HT1080 (cell line): ENCODE results near the gene PNN. TPM values are rescaled to one million over a fixed set of nuclear protein-coding genes. Genes with fewer than 3 reads are reported as not detected.
"Not testable (repeated sequence)": the region's sequence is repeated elsewhere in the genome, so short reads cannot be mapped to it uniquely, and the experiment has no call there.

Experiments used
- DNase-seq: peaks from one replicate; pipeline ENCODE4 v3.0.0-alpha.2; 2015; ENCODE audit warnings: low read depth
- polyA plus RNA-seq, 2 experiments: library from polyadenylated mRNA; depleted of rRNA; stranded (reverse); fragments of >200 nt; gene quantifications; 2 replicates each; pipeline ENCODE4 v1.2.3, GENCODE V29; 2015
- total RNA-seq: library from RNA; depleted of rRNA; stranded (reverse); fragments of >200 nt; shearing (Covaris generic); gene quantifications from 2 replicates; pipeline ENCODE4 v1.2.3, GENCODE V29; 2014; rRNA removed

PNN gene
- total RNA-seq, result 31.2 and 33.0 TPM in 2 replicates
- 18.5 and 18.9 TPM in 2 replicates for polyA plus RNA-seq (2015; cell fraction: cytosol; rRNA removed)
- 57.4 and 75.3 TPM in 2 replicates for polyA plus RNA-seq (2015; cell fraction: nucleus; rRNA removed)

DNA sequence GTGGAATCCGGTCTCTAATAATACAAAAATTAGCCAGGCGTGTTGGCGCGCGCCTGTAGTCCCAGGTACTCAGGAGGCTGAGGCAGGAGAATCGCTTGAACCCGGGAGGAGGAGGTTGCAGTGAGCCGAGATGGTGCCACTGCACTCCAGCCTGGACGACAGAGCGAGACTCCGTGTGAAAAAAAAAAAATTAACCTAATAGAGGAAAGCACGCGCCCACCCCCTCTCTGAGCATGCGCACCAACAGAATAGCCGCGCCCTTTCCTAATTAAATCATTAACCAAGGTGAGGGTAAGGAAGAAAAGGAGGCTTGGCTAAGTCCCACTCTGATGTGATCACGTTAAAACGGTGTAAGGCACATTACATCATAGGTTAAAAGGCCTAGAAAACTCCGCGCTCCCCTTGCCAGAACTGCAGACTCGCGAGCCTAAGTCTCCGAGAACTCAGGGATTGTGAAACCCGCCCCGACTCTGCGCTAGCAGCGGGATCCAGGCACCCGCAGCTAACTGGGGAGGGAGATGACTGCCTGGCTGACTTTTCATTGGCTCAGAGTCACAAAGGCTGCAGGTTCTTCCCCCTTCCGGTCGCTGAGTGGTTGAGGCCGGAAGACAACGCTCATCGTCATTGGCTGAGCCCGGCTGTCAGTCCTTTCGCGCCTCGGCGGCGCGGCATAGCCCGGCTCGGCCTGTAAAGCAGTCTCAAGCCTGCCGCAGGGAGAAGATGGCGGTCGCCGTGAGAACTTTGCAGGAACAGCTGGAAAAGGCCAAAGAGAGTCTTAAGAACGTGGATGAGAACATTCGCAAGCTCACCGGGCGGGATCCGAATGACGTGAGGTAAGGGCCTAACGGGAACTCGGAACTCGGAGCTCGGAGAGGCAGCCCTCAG, at the start of gene PNN:
Gene PNN, plus strand, starts transcription at position 695 of the 885 bp plus-strand sequence. Its CDS starts 26 bp downstream, at position 721.
- DNase-seq, result peak; percentile 99

DNA sequence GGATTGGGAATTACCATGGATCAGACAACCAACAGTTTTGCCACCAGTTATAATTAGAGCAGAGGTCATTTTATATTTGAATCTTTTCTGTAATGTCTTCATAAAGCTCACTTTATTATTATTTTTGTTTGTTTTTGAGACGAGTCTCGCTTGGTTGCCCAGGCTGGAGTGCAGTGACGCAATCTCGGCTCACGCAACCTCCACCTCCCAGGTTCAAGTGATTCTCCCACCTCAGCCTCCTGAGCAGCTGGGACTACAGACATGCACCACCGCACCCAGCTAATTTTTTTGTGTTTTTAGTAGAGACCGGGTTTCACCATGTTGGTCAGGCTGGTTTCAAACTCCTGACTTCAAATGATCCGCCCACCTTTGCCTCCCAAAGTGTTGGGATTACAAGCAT, 37.2 kb upstream of the PNN start:
- DNase-seq, result not testable (repeated sequence)

DNA sequence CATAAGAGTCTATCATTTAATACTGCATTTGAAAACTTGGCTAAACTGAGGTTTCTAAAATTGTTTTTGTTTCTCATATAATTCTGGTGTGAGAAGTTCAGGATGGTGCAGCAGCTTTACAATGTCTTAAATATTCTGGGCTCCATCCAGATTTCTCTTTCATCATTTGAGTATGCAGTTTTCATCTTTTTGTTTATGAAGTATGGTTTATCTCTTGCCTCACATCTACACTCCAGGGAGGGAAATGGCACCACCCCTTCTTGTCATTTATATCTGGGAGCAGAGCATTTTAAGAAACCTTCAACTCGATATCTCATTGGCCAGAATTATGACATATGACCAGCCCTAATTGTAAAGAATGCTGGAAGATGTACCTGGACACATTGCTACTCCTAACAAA, 36.6 kb upstream of the PNN start:
- no peak for DNase-seq

DNA sequence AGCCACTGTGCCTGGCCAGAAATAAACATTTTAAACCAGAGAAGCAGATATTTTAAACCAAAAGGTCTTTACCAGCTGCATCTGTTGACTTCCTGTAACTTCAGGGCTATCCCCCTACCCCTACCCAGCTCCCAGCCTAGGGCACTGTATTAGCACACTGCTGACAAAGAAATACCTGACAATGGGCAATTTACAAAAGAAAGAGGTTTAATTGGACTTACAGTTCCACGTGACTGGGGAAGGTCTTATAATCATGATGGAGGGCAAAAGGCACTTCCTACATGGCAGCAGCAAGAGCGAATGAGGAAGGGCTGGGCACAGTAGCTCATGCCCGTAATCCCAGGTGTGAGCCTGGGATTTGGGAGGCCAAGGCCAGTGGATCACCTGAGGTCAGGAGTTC, 34.9 kb upstream of the PNN start:
- DNase-seq, result no peak

DNA sequence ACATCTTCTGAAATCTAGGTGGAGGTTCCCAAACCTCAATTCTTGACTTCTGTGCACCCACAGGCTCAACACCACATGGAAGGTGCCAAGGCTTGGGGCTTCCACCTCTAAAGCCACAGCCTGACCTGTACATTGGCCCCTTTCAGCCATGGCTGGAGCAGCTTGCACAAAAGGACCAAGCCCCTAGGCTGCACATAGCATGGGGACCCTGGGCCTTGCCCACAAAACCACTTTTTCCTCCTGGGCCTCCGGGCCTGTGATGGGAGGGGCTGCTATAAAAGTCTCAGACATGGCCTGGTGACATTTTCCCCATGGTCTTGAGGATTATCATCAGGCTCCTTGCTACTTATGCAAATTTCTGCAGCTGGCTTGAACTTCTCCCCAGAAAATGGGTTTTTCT, 33.4 kb upstream of the PNN start:
- DNase-seq, result not testable (repeated sequence)

DNA sequence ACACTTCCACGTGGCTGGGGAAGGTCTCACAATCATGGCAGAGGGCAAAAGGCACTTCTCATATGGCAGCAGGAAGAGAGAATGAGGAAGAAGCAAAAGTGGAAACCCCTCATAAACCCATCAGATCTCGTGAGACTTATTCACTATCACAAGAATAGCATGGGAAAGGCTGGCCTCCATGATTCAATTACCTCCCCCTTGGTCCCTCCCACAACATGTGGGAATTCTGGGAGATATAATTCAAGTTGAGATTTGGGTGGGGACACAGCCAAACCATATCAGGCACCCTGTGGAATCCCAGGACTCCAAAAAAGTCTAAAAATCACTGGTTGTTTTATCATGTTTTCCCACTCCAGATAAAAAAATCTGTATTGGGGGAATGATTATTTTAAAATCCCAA, 31.8 kb upstream of the PNN start:
- not testable (repeated sequence) for DNase-seq

DNA sequence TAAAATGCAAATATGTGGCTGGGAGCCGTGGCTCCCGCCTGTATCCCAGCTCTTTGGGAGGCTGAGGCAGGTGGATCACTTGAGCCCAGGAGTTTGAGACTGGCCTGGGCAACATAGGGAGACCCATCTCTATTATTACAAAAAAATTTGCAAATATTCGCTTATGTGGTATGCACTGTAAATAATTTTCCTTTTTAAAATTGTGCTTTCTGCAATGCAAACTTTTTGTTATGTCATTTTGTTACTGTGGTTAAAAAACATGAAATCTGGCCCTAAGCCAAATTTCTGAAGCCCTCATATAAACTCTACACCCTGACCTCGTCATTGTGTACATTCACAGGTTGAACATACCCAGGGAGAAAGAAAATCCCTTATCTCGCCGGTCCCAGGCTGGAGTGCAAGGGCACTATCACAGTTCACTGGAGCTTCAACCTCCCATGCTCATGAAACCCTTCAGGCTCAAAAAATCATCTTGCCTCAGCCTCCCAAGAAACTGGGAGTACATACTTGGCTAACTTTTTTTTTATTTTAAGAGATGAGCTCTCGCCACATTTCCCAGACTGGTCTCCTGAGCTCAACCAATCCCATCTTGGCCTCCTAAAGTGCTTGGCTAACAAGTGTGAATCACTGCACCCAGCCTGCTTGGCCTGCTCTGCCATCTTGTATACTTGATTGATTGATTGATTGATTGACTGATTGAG, 29.6 kb upstream of the PNN start:
- DNase-seq, result no peak

DNA sequence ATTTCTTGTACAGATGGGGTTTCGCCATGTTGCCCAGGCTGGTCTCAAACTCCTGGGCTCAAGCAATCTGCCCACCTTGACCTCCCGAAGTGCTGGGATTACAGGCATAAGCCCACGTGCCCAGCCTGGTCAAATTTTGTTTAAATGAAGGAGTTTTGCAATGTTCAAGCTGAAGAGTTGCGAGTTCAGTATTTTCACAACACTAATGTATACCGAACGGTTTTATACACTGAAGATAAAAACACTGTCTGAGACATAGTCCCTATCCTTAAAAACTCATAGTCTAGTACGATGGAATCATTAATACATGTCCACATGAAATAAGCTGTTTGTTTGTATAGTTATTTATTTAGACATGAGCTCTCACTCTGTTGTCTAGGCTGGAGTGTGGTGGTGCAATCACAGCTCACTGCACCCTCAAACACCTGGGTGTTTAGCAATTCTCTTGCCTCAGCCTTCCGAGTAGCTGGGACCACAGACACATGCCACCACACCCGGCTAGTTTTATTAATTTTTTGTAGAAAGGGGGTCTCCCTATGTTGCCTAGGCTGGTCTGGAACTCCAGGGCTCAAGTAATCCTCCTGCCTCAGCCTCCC, 20.4 kb upstream of the PNN start:
- no peak for DNase-seq

DNA sequence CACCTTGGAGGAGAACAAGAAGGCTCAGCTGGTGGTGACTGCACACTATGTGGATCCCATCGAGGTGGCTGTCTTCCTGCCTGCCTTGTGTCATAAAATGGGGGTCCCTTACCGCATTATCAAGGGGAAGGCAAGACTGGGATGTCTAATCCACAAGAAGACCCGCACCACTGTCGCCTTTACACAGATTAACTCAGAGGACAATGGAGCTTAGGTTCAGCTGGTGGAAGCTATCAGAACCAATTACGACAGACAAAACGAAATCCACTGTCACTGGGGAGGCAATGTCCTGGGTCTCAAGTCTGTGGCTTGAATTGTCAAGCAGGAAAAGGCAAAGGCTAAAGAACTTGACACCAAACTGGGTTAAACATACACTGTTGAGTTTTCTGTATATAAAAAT, 17.6 kb upstream of the PNN start:
- no peak for DNase-seq

DNA sequence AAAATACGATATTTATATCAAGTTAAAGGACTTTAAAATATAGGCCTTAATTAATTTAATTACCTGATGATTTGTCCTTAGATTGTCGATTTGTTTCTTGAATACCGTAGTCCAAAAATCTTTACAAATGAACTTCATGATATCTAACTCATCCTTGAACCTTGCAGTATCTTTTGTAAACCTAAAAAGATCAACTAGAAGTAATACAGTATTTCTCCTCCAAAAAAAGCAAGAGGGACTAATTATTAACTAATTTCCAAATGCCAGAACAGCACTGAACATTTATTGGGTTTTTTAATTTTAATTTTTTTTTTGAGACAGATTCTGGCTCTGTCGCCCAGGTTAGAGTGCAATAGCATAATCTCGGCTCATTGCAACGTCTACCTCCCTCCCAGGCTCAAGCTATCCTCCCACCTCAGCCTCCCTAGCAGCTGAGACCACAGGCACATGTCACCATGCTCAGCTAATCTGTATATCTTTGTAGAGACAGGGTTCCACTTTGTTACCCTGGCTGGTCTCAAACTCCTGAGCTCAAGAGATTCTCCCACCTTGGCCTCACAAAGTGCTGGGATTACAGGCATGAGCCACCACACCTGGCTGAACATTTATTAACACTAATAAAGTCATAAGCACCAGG, 16.7 kb upstream of the PNN start:
- no peak for DNase-seq

DNA sequence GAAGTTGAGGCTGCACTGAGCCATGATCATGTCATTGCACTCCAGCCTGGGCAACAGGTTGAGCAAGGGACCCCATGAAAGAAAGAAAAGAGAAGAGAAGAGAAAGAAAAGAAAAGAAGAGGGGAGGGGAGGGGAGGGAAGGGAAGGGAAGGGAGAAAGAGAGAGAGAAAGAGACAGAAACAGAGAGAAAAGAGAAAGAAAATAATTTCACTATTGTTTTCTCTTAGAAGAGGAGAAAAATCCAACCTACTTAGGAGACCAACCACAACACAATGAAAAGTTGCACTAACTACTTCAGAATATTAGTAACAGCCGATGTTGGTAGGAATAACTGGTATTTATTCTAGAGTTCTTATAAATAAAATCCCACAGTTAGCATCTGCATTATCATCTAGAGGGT, 14.6 kb upstream of the PNN start:
- DNase-seq, result no peak

DNA sequence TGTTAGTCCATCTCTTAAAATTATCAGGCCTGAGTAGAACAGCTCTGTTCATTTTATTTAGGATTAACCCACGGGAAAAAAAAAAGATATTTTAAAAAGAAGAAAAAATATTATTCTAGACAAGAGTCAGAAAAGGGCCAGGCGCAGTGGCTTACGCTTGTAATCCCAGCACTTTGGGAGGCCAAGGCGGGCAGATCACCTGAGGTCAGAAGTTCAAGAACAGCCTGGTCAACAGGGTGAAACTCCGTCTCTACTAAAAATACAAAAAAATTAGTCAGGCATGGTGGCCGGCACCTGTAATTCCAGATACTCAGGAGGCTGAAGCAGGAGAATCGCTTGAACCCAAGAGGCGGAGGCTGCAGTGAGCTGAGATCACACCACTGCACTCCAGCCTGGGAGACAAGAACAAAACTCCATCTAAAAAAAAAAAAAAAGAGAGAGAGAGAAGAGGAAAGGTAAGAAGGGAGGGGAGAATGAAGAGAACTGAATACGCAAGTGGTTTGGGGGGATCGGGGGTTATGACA, 7.2 kb upstream of the PNN start:
- not testable (repeated sequence) for DNase-seq

DNA sequence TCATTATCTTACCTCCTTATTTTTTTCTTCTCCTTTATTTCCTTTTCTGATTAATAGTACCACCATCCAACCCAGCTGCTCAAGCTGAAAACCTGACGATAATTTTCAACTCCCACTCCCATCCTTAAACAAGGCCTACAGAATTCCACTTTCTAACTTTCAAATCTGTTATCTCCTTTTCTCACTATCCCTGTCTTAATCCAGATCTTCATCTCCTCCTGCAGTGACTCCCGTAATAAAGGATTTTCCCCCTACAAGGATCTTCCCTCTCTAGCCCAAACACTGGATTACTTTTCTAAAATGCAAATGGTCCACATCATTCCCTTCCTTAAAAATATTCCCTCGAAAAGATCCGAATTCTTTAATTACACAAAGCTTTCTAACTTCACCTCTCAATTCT, 6.5 kb upstream of the PNN start:
- no peak for DNase-seq

DNA sequence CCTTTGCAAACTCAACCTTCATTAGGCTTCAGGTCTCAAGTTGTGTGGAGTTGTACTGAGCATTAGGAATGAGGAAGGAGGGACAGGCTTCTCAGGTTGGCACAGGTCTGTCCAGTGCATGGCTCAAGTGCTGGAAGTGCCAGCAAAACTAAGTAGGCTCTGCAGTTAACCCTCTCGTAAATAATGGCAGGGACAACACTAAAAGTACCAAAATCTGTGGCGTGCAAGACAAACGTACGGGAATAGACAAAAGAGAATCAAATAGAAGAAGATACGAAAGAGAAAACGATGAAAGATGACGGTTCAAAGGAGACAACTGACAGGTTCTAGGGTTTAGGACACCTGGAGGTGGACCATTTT, 5.5 kb upstream of the PNN start:
- no peak for DNase-seq

DNA sequence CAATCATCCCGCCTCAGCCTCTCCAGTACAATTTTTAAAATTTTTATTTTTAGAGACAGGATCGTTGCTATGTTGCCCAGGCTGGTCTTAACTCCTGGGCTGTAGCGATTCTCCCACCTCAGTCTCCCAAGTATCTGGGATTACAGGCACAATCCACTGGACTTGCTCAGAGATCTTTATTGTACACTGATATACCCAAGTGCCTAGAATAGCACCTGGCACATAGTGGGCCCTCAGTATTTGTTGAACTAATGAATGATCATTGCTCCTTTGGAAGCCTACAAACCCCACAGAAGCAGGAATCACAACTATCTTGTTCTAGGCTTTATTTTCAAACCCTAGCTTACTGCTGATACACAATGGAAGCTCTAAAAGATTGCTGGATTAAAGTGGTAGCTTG, 1.9 kb upstream of the PNN start:
- no peak for DNase-seq

DNA sequence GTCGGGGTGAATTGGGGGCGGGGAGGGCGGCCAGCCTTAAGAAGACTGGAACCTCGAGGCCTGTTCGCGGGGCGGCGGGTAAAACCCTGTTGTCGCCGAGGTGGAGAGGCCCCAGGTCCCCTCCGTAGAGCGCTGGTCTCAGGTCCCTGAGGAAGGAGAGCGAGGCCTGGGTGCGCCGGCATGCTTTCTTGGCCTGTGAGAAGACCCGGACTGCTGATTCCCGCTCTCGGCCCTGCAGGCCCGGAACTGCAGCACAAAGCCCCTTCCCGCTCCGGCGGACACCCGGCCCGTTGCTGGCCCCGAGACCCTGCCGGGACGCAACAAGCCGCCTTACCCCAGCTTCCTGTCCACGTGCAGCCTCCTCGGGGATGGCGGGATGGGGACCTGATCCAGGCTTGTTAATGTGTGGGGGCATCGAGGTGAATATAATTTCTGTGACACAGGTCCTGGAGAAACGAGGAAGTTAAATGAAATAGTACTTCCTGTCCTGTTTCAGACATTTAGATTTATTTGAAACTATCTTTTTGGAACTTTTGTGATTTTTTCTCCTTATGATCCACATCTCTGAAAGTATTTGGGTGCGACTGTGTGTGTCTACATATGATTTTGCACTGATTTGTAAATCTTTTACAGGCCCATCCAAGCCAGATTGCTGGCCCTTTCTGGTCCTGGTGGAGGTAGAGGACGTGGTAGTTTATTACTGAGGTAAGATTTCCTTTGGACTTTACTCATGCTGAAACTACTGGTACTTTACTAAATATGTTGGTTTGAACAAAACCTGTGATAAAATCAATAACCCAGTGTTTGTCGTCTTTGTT, 600 bp downstream of the PNN start:
- DNase-seq, result peak; percentile 52

DNA sequence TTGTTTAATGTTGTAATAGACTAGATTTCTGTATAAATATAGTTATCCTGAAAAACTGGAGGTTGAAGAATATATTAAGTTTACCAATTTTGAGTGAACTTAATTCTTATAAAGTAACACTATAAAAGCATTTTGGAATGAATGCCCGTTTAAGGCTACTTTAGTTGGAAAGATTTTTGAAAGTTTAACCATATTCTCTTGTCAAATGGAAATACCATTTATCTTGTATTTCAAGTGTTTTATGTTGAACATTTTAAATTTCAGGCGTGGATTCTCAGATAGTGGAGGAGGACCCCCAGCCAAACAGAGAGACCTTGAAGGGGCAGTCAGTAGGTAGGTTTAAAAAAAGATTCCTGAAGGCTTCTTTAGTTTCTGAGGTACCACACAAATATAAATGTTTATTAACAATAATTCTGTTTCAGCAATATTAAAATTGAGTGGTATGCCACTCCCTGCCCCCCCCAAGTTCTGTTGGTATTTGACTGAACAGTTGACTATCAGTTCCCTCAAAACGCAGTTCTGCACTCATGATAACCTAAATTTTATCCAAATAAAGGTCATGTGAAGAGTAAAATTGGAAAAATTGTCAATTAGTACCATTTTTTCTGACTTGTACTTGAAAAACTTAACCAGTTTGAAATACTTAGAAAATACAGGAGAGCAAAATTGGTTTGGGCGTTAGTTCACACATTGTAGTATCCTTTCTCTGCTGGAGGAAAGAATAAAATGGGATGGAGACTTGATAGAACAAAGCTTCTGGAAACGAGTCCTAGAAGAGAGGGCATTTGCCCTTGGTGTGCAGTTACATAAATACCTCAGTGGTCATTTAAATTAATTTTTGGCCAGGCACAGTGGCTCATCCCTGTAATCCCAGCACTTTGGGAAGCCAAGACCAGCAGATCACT, 1.5 kb downstream of the PNN start:
- no peak for DNase-seq

DNA sequence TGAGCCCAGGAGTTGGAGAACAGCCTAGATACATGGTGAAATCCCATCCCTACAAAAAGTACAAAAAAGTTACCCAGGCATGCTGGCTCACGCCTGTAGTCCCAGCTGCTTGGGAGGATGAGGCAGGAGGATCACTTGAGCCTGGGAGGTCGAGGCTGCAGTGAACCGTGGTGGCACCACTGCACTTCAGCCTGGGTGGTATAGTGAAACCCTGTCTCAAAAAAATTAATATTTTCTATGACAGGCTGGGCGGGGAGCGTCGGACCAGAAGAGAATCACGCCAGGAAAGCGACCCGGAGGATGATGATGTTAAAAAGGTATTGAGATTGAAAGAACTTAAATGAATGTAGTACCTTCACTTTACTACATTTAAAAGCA, 2.1 kb downstream of the PNN start:
- DNase-seq, result no peak

DNA sequence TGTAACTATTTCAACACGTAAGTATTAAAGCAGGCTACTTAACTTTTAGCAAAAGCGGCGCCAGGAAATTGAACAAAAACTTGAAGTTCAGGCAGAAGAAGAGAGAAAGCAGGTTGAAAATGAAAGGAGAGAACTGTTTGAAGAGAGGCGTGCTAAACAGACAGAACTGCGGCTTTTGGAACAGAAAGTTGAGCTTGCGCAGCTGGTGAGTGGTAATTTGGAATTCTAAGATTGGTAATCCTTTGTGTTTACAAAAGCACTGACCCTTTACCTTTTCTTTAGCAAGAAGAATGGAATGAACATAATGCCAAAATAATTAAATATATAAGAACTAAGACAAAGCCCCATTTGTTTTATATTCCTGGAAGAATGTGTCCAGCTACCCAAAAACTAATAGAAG, 4.0 kb downstream of the PNN start:
- no peak for DNase-seq

DNA sequence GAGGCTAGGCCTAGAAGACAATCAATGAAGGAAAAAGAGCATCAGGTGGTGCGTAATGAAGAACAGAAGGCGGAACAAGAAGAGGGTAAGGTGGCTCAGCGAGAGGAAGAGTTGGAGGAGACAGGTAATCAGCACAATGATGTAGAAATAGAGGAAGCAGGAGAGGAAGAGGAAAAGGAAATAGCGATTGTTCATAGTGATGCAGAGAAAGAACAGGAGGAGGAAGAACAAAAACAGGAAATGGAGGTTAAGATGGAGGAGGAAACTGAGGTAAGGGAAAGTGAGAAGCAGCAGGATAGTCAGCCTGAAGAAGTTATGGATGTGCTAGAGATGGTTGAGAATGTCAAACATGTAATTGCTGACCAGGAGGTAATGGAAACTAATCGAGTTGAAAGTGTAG, 5.5 kb downstream of the PNN start:
- DNase-seq, result no peak
